Testis (tissue), 3 donors: ENCODE measurements around the gene ADRA1B. TPM values are rescaled to one million over a fixed set of nuclear protein-coding genes. Genes with fewer than 3 reads are reported as not detected.

Source experiments
- DNase-seq: peaks from one replicate; pipeline ENCODE4 v3.0.0-alpha.2; 2019
- H3K27ac ChIP-seq, 2 donors: fragments of 200-600 bp; sonication (generic); one replicate each; pipeline ENCODE4 v1.5.1; 2019
- H3K27me3 ChIP-seq: fragments of 200-600 bp; sonication (generic); one replicate; pipeline ENCODE4 v1.5.1; 2019
- H3K36me3 ChIP-seq: fragments of 200-600 bp; sonication (generic); one replicate; pipeline ENCODE4 v1.5.1; 2017; ENCODE audit warnings: low read depth; ENCODE audit errors: missing control alignments
- H3K4me1 ChIP-seq: fragments of 200-600 bp; sonication (generic); one replicate; pipeline ENCODE4 v1.5.1; 2019
- H3K4me3 ChIP-seq, 2 donors: fragments of 200-600 bp; sonication (generic); one replicate each; pipeline ENCODE4 v1.5.1; 2017 to 2019
- H3K9me3 ChIP-seq: fragments of 200-600 bp; sonication (generic); one replicate; pipeline ENCODE4 v1.5.1; 2017
- CTCF ChIP-seq, 3 experiments: fragments of 450-650 bp in 2 of 3; fragments of 200-600 bp in 1 of 3; sonication (generic) in 1 of 3; IDR thresholded peaks; one replicate each; pipeline ENCODE4 v1.5.1; 2016 to 2019; ENCODE audit warnings: antibody characterized with exemption in 3 of 3, mild to moderate bottlenecking in 2 of 3, moderate library complexity in 1 of 3
- POLR2A ChIP-seq: fragments of 450-650 bp; IDR thresholded peaks from one replicate; pipeline ENCODE4 v1.6.1; 2017; ENCODE audit warnings: antibody characterized with exemption, mild to moderate bottlenecking, moderate library complexity
- WGBS, 2 donors: methylation state at CpG; one replicate each; pipeline ENCODE4 v1.1.5; 2018; 5-methylcytosine and 5-hydroxymethylcytosine counted together
- intact Hi-C: fragments of 100-400 bp; cut with DNase I; formaldehyde crosslinking; loops from one replicate; pipeline ENCODE4 v1.15.1; 2023; ENCODE audit warnings: low total_unique reads
- polyA plus RNA-seq: library from polyadenylated mRNA; stranded (reverse); fragments of 350-450 nt; fragmentation: Illumina TruSeq; extraction: RNeasy Lipid Tissue Mini Kit (QIAGEN cat#74804); gene quantifications from one replicate; pipeline ENCODE4 v1.2.3, GENCODE V29; 2014; ENCODE audit warnings: low read depth, low replicate concordance; ENCODE audit not compliant: insufficient read depth
- total RNA-seq, 2 donors: library from RNA; depleted of rRNA; stranded (reverse); fragments of >200 nt; gene quantifications; one replicate each; pipeline ENCODE4 v1.2.3, GENCODE V29; 2016

The ADRA1B gene
- total and polyA plus RNA-seq, 3 donors from 2014 or later = 0.93 to 1.2 (median 1.1) TPM

- no peak overlapping the region for H3K27ac ChIP-seq
- TF ChIP-seq POLR2A = no peak
- TF ChIP-seq CTCF (IDR thresholded peaks at IDR 0.05) = no peak
- H3K4me3 ChIP-seq = no peak overlapping the region
- H3K27me3 ChIP-seq = no peaks in the 10 kb centered on the region
- no peaks in the 10 kb centered on the region for H3K36me3 ChIP-seq
- intact Hi-C loops = no loop called here
- 20 to 29% methylated on average over 1 to 2 of the region's 2 CpGs for WGBS, 2 donors
- no peak for DNase-seq
- H3K9me3 ChIP-seq = no peaks in the 10 kb centered on the region
- H3K4me1 ChIP-seq = no peaks in the 10 kb centered on the region
These were observed 62.1 kb downstream of the ADRA1B start for GRCh38 chr5:159978358-159978757.

- 89 to 91% methylated on average over 6 to 8 of the region's 8 CpGs for WGBS, 2 donors
- Histone ChIP-seq H3K36me3 (no peaks in the 10 kb centered on the region), H3K4me3 (no peak overlapping the region), H3K9me3 (no peaks in the 10 kb centered on the region), H3K27me3 (no peaks in the 10 kb centered on the region), H3K27ac (no peak overlapping the region), H3K4me1 (no peaks in the 10 kb centered on the region)
- intact Hi-C loops = loop anchor here (10.0 kb wide), 1 partner anchor 538 kb away; no protein-coding TSS in a partner anchor
- DNase-seq = no peak
- no peak for TF ChIP-seq CTCF (IDR thresholded peaks at IDR 0.05)
- TF ChIP-seq POLR2A = no peak
These were observed 66.3 kb downstream of the ADRA1B start for GRCh38 chr5:159982421-159983173.

GRCh38 chr5:159987031-159987674, 70.9 kb downstream of the ADRA1B start:
- Histone ChIP-seq H3K27me3 (no peaks in the 10 kb centered on the region), H3K36me3 (no peaks in the 10 kb centered on the region), H3K4me1 (no peaks in the 10 kb centered on the region), H3K27ac (no peak overlapping the region), H3K9me3 (no peaks in the 10 kb centered on the region), H3K4me3 (peak overlapping the region; percentile 20 to 36)
- peak; percentile 85 for DNase-seq
- intact Hi-C loops = loop anchor here (10.0 kb wide), 1 partner anchor 542 kb away; no protein-coding TSS in a partner anchor
- WGBS, 2 donors = 2% methylated on average over 25 to 50 of the region's 50 CpGs
- no peak for TF ChIP-seq POLR2A
- TF ChIP-seq CTCF (IDR thresholded peaks at IDR 0.05) = peak; percentile 44 to 64 (median 52)

- Histone ChIP-seq H3K27ac (no peak overlapping the region), H3K4me3 (no peak overlapping the region), H3K4me1 (no peaks in the 10 kb centered on the region), H3K27me3 (no peaks in the 10 kb centered on the region), H3K9me3 (no peaks in the 10 kb centered on the region), H3K36me3 (no peaks in the 10 kb centered on the region)
- TF ChIP-seq POLR2A (no peak), CTCF (IDR thresholded peaks at IDR 0.05) (no peak)
- WGBS, 2 donors = 84 to 85% methylated on average over 2 of the region's 2 CpGs
- DNase-seq = no peak
- intact Hi-C loops = no loop called here
These were observed 74.2 kb downstream of the ADRA1B start for GRCh38 chr5:159990506-159990905.
